K562 (cell line): ENCODE results near the gene APBB2. TPM values are rescaled to one million over a fixed set of nuclear protein-coding genes. Genes with fewer than 3 reads are reported as not detected.

ENCODE experiments used
- ATAC-seq: fragments of 200-7000 bp; cut with Tn5 transposase; 3 replicates; pipeline ENCODE4 v1.9.1; 2020; ENCODE audit warnings: moderate library complexity
- BruUV-seq: library from RNA; stranded (reverse); fragments of 400-500 nt; replicated peaks from 2 replicates; lab custom pipeline; 2021; lab: Mats Ljungman, UMichigan
- CTCF ChIA-PET: fragments of 300-600 bp; formaldehyde crosslinking; extraction: SDS; loops from one replicate; lab custom pipeline; 2021; ENCODE audit warnings: low intra/inter-chr PET ratio; lab: Yijun Ruan, JAX
- POLR2A ChIA-PET: fragments of 300-600, 350-650 bp; sonication (Branson Sonifier 250); formaldehyde crosslinking; extraction: SDS; loops from one replicate; lab custom pipeline; 2021; ENCODE audit warnings: antibody characterized with exemption, inconsistent platforms; lab: Yijun Ruan, JAX
- DNase-seq, 4 experiments: peaks; one replicate each; pipeline versions ENCODE4 v3.0.0 to v3.0.0-alpha.2; 2011 to 2018; ENCODE audit warnings: low spot score in 3 of 4, mixed read lengths in 3 of 4; ENCODE audit errors: extremely low read depth in 1 of 4
- FAIRE-seq: peaks from 2 replicates; lab custom pipeline; 2011; peaks lifted over from hg19 to GRCh38; lab: Jason Lieb, UNC
- H2AFZ ChIP-seq: 2 replicates; pipeline ENCODE4 v1.6.0; 2011; ENCODE audit warnings: low read depth, low read length, control low read depth, inconsistent platforms
- H3K27ac ChIP-seq: fragments of 200-600 bp; 3 replicates; pipeline ENCODE4 v1.8.0; 2011; ENCODE audit warnings: low read depth, mild to moderate bottlenecking, control low read depth, inconsistent platforms, low read length, moderate library complexity, mixed read lengths; ENCODE audit errors: extremely low read depth
- H3K27me3 ChIP-seq, 2 experiments: fragments of 300-600 bp in 1 of 2; 2 replicates in 1 of 2; 3 replicates in 1 of 2; pipeline versions ENCODE4 v1.6.0 to v1.8.0; 2011; ENCODE audit warnings: inconsistent platforms in 2 of 2, low read length in 2 of 2, mild to moderate bottlenecking in 1 of 2, mixed read lengths in 1 of 2, moderate library complexity in 1 of 2; ENCODE audit not compliant: control insufficient read depth in 2 of 2, insufficient read depth in 2 of 2
- H3K36me3 ChIP-seq: fragments of 300-600 bp; 3 replicates; pipeline ENCODE4 v1.8.0; 2011; ENCODE audit warnings: mild to moderate bottlenecking, low read length, inconsistent platforms; ENCODE audit not compliant: control insufficient read depth, insufficient read depth
- H3K4me1 ChIP-seq, 2 experiments: fragments of 200-600 bp in 1 of 2; replicated peaks in 1 of 2; 2 replicates in 1 of 2; 3 replicates in 1 of 2; pipeline versions ENCODE4 v1.5.1 to v1.8.0; 2011; ENCODE audit warnings: inconsistent platforms in 2 of 2, low read length in 2 of 2, mild to moderate bottlenecking in 1 of 2, mixed read lengths in 1 of 2, moderate library complexity in 1 of 2; ENCODE audit not compliant: control insufficient read depth in 2 of 2, insufficient read depth in 2 of 2
- H3K4me2 ChIP-seq: 2 replicates; pipeline ENCODE4 v1.6.1; 2011; ENCODE audit warnings: low read length, control low read depth, inconsistent platforms, mixed read lengths; ENCODE audit not compliant: insufficient read depth
- H3K4me3 ChIP-seq: fragments of 200-600 bp; sonication (generic), shearing (Covaris generic); 2 replicates; pipeline ENCODE4 v1.5.1; 2016; ENCODE audit warnings: control low read depth, inconsistent platforms
- H3K79me2 ChIP-seq: fragments of 200-600 bp; 3 replicates; pipeline ENCODE4 v1.8.0; 2011; ENCODE audit warnings: low read length, inconsistent platforms; ENCODE audit not compliant: control insufficient read depth, insufficient read depth
- H3K9ac ChIP-seq, 2 experiments: 2 replicates each; pipeline versions ENCODE4 v1.6.0 to v1.6.1; 2011; ENCODE audit warnings: low read depth in 2 of 2, low read length in 2 of 2, control low read depth in 1 of 2, inconsistent platforms in 1 of 2, mild to moderate bottlenecking in 1 of 2, mixed read lengths in 1 of 2; ENCODE audit not compliant: insufficient read depth in 1 of 2
- H3K9me1 ChIP-seq: one replicate; pipeline ENCODE4 v1.6.0; 2011; ENCODE audit warnings: inconsistent platforms, mild to moderate bottlenecking, low read length, moderate library complexity; ENCODE audit not compliant: control insufficient read depth, insufficient read depth
- H3K9me3 ChIP-seq: replicated peaks from 2 replicates; pipeline ENCODE4 v1.5.1; 2011; ENCODE audit warnings: low read depth, low read length, inconsistent platforms; ENCODE audit not compliant: control insufficient read depth, insufficient read depth
- H4K20me1 ChIP-seq: replicated peaks from 2 replicates; pipeline ENCODE4 v1.6.1; 2011; ENCODE audit warnings: low read length, inconsistent platforms, mixed read lengths; ENCODE audit not compliant: control insufficient read depth, insufficient read depth
- ATF6 ChIP-seq: sonication (generic); formaldehyde crosslinking; IDR thresholded peaks from 2 replicates; pipeline ENCODE4 v1.4.0; 2020; ENCODE audit warnings: mild to moderate bottlenecking, missing genetic modification reagents
- GMEB1 ChIP-seq: fragments of 250-450 bp; sonication (Bioruptor Pico); IDR thresholded peaks from 2 replicates; pipeline ENCODE4 v1.4.0; 2020; ENCODE audit warnings: mild to moderate bottlenecking
- MLX ChIP-seq, 2 experiments: fragments of 450-650 bp in 1 of 2; sonication (generic) in 1 of 2; formaldehyde crosslinking; conservative IDR thresholded peaks; 2 replicates each; pipeline versions ENCODE4 v1.4.0 to v1.8.1; 2020 to 2022; ENCODE audit warnings: mild to moderate bottlenecking in 1 of 2, missing genetic modification reagents in 1 of 2
- NR1H2 ChIP-seq: sonication (generic); formaldehyde crosslinking; IDR thresholded peaks from 2 replicates; pipeline ENCODE4 v1.4.0; 2020; ENCODE audit warnings: mild to moderate bottlenecking, missing genetic modification reagents
- POLR3A ChIP-seq: IDR thresholded peaks from 2 replicates; pipeline ENCODE4 v1.6.1; 2011; ENCODE audit warnings: borderline replicate concordance, mild to moderate bottlenecking, moderate library complexity; ENCODE audit not compliant: insufficient read length, insufficient read depth; ENCODE audit errors: extremely low read depth
- PRDM10 ChIP-seq: fragments of 450-650 bp; IDR thresholded peaks from 2 replicates; pipeline ENCODE4 v1.6.1; 2018; ENCODE audit not compliant: partially characterized antibody
- ZBTB2 ChIP-seq: fragments of 450-650 bp; IDR thresholded peaks from 2 replicates; pipeline ENCODE4 v1.6.1; 2016; ENCODE audit warnings: antibody characterized with exemption
- ZNF408 ChIP-seq: fragments of 250-450 bp; sonication (Bioruptor Pico); IDR thresholded peaks from 2 replicates; pipeline ENCODE4 v1.4.0; 2020; ENCODE audit warnings: low read depth, mild to moderate bottlenecking, moderate library complexity
- WGBS: fragments of 100-300 bp; shearing (Covaris generic); methylation state at CpG from one replicate; pipeline ENCODE4 v1.1.6; 2016; ENCODE audit warnings: low coverage, mixed read lengths; ENCODE audit not compliant: insufficient coverage; ENCODE audit errors: missing lambda C conversion rate; 5-methylcytosine and 5-hydroxymethylcytosine counted together
- in situ Hi-C: fragments of 300-500 bp; cut with MboI; formaldehyde crosslinking; loops from 4 replicates; pipeline ENCODE4 v1.15.0; 2018; ENCODE audit warnings: inconsistent platforms, mixed read lengths
- intact Hi-C: fragments of 100-400 bp; cut with micrococcal nuclease; formaldehyde crosslinking; loops from 2 replicates; pipeline ENCODE4 v1.14.2; 2022
- polyA plus RNA-seq, 8 experiments: library from polyadenylated mRNA; depleted of rRNA in 4 of 8; stranded (reverse) in 5 of 8; unstranded in 3 of 8; fragments of >200 nt; fragmentation: Nextera tagmentation in 2 of 8; fragmentation: Illumina TruSeq in 1 of 8; extraction: Ambion mirVana in 2 of 8; extraction: Trizol in 1 of 8; gene quantifications; 2 replicates each; pipeline versions ENCODE4 v1.2.1 to v1.2.3, GENCODE V29; 2011 to 2014; ENCODE audit warnings: inconsistent platforms in 1 of 8, missing spikeins in 1 of 8
- total RNA-seq, 7 experiments: library from RNA; depleted of rRNA in 6 of 7; stranded (reverse); fragments of >200 nt in 6 of 7; fragmentation: Illumina TruSeq in 2 of 7; extraction: Trizol in 2 of 7; gene quantifications; 2 replicates each; pipeline versions ENCODE4 v1.2.1 to v1.2.3, GENCODE V29; 2011 to 2021; ENCODE audit warnings: low replicate concordance in 1 of 7

Gene APBB2
- total and polyA plus RNA-seq, 9 of the 15 experiments (the other 6 are each of a cell fraction or from before 2014, with no cell fraction given): 0.08 to 2.1 (median 1.4) TPM

GRCh38 chr4:41074215-41074614 is 140.1 kb downstream of the APBB2 start (continued):
- no peak for TF ChIP-seq ATF6 (CRISPR knock-in tag)

- CTCF ChIA-PET: no interaction called here
- no peak for FAIRE-seq
- POLR2A ChIA-PET: interaction anchor here (0.6 kb wide), 1 partner anchor 50 kb away, joined by 3 read pairs; no protein-coding TSS in a partner anchor
- TF ChIP-seq GMEB1 (CRISPR knock-in tag) (no peak), ZBTB2 (no peak), ZNF408 (CRISPR knock-in tag) (no peak), NR1H2 (CRISPR knock-in tag) (no peak), PRDM10 (no peak), POLR3A (no peak), MLX (CRISPR knock-in tag; conservative IDR thresholded peaks at IDR 0.05) (no peak)
Observed at GRCh38 chr4:41072021-41072777, 142.1 kb downstream of the APBB2 start.

More at GRCh38 chr4:41072021-41072777, 142.1 kb downstream of the APBB2 start:
- in situ Hi-C loops: no loop called here
- no peaks in the 10 kb centered on the region for H3K79me2 ChIP-seq
- H3K36me3 ChIP-seq: no peaks in the 10 kb centered on the region
- H3K9me1 ChIP-seq: no peaks in the 10 kb centered on the region
- no TSS peak for BruUV-seq
- peaks cover 0 to 4% of the 10 kb centered on the region in 2 experiments; a peak in 1 of 5 replicates for H3K27me3 ChIP-seq
- H3K4me2 ChIP-seq: no peak overlapping the region
- H3K4me3 ChIP-seq: no peak overlapping the region
- no peaks in the 10 kb centered on the region for H4K20me1 ChIP-seq
- no peak for DNase-seq
- ATAC-seq: no peak
- WGBS: 3% methylated on average over 7 of the region's 7 CpGs
- H3K4me1 ChIP-seq: no peaks in the 10 kb centered on the region
- intact Hi-C loops: no loop called here
- H2AFZ ChIP-seq: no peak overlapping the region
- no peak overlapping the region for H3K27ac ChIP-seq
- H3K9ac ChIP-seq: no peak overlapping the region
- no peaks in the 10 kb centered on the region for H3K9me3 ChIP-seq
